VCaP (cell line): ENCODE results near the gene CCDC33.

Experiments used
- H3K27ac ChIP-seq: fragments of 450-650 bp; 2 replicates; pipeline ENCODE4 v1.5.1; 2017
- TF ChIP-seq, protein P1 (sequence below): fragments of 450-650 bp; conservative IDR thresholded peaks from 2 replicates; pipeline ENCODE4 v1.5.1; 2017; ENCODE audit warnings: mild to moderate bottlenecking, moderate library complexity

The CCDC33 gene

GRCh38 chr15:74322558-74323180 lies 86.5 kb downstream of the CCDC33 start:
- TF ChIP-seq, protein P1, sequence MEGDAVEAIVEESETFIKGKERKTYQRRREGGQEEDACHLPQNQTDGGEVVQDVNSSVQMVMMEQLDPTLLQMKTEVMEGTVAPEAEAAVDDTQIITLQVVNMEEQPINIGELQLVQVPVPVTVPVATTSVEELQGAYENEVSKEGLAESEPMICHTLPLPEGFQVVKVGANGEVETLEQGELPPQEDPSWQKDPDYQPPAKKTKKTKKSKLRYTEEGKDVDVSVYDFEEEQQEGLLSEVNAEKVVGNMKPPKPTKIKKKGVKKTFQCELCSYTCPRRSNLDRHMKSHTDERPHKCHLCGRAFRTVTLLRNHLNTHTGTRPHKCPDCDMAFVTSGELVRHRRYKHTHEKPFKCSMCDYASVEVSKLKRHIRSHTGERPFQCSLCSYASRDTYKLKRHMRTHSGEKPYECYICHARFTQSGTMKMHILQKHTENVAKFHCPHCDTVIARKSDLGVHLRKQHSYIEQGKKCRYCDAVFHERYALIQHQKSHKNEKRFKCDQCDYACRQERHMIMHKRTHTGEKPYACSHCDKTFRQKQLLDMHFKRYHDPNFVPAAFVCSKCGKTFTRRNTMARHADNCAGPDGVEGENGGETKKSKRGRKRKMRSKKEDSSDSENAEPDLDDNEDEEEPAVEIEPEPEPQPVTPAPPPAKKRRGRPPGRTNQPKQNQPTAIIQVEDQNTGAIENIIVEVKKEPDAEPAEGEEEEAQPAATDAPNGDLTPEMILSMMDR: peak; percentile 99
- no peak overlapping the region for H3K27ac ChIP-seq

DNA sequence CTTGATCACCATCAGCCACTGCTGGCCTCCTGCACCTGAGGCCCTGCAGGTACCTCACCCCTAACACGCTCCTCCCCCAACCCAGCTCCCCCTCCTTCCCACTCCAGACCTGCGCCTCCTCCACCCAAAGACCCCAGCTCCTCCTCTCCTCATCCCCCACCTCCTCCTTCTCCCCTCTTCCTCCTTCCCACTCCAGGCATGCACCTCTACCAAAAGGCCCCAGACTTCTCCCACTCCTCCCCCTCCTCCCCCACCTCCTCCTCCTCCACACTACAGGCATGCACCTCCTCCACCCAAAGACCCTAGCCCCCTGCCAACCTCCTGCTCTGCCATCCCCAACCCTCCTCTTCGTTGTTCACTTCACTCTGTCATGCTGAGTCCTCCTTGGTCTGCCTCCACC lies 88.6 kb downstream of the CCDC33 start:
- TF ChIP-seq, protein P1: no peak
- H3K27ac ChIP-seq: no peak overlapping the region

- TF ChIP-seq, protein P1: no peak
- no peak overlapping the region for H3K27ac ChIP-seq
Observed at GRCh38 chr15:74326746-74327145, 90.6 kb downstream of the CCDC33 start.

DNA sequence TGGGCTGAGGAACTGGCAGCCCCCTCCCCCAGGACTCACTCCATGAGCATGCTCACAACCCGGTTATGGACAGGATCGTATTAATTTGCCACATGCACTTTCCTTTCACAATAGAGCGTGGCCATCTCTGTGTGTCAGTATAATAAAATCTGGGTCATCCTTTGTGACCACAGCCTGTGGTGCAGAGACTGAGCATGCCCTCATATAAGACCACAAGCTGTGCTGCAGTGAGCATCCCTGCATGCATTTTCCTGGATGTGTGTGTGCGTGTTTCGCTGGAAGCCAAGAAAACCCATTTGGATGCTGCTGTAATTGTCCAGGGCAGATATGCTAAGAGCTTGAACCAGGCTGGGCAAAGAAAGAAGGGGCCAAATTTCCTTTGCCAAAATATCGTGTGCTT lies 91.6 kb downstream of the CCDC33 start:
- H3K27ac ChIP-seq: no peak overlapping the region
- TF ChIP-seq, protein P1: no peak

- TF ChIP-seq, protein P1: no peak
- no peak overlapping the region for H3K27ac ChIP-seq
Observed at GRCh38 chr15:74328331-74329056, 92.4 kb downstream of the CCDC33 start.

DNA sequence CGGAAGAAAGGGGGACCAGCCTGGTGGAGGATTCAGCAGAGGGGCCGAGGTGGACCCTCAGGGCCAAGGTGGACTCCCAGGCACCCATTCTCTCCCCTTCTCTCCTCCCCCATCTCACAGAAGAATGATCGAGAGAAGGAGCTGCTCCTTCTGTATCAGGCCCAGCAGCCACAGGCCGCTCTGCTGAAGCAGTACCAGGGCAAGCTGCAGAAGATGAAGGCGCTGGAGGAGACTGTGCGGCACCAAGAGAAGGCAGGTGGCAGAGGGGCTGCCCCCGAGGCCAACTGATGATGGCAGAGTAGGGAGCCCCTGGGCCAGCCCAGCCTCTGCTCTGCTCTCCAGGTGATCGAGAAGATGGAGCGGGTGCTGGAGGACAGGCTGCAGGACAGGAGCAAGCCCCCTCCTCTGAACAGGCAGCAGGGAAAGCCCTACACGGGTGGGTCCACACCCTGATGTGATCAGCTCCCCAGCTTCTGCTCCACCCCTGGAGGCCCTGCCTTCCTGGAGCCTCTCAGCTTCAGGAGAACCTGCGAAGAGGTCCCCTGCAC lies 94.8 kb downstream of the CCDC33 start:
- TF ChIP-seq, protein P1: no peak

DNA sequence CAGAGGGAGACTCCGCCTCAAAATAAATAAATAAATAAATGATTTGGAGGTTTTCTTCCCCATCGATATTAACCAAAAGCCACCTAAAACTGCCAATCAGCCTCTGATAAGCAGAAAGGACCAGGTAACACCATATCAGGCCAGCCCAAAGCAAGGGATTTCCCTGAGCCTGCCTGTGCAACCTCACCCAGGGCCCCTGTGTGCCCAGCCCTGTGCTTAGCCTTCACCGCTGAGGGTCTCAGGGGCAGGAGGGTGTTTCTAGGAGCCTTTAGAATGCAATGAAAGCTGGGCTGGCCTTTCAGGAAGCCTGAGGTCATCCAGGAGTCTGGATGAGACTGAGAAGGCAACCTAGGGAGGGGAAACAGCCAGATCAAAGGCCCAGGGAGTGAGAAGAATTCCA lies 95.9 kb downstream of the CCDC33 start:
- TF ChIP-seq, protein P1: no peak
- no peak overlapping the region for H3K27ac ChIP-seq

More for the DNA sequence above, 94.8 kb downstream of the CCDC33 start:
- H3K27ac ChIP-seq: no peak overlapping the region
